Neuronal stem cell (in vitro differentiated cells): ENCODE data around the gene IMMP2L.
"Not testable (repeated sequence)": the region's sequence is repeated elsewhere in the genome, so short reads cannot be mapped to it uniquely, and the experiment has no call there.

Experiments
- DNase-seq: peaks from one replicate; pipeline ENCODE4 v3.0.0-alpha.2; 2013; ENCODE audit warnings: low spot score
- H2AFZ ChIP-seq: one replicate; pipeline ENCODE4 v1.6.1; 2013; ENCODE audit warnings: mild to moderate bottlenecking, low read length, inconsistent platforms
- H2AK5ac ChIP-seq: 2 replicates; pipeline ENCODE4 v1.6.1; 2013; ENCODE audit warnings: low read depth, mild to moderate bottlenecking, inconsistent platforms, low read length, moderate library complexity, mixed read lengths
- H2BK120ac ChIP-seq: 2 replicates; pipeline ENCODE4 v1.6.1; 2013; ENCODE audit warnings: low read depth, mild to moderate bottlenecking, inconsistent platforms, low read length, moderate library complexity, mixed read lengths
- H2BK12ac ChIP-seq: one replicate; pipeline ENCODE4 v1.6.1; 2013; ENCODE audit warnings: low read length, inconsistent platforms
- H2BK15ac ChIP-seq: 2 replicates; pipeline ENCODE4 v1.6.1; 2013; ENCODE audit warnings: mild to moderate bottlenecking, low read length, inconsistent platforms, mixed read lengths
- H2BK5ac ChIP-seq: one replicate; pipeline ENCODE4 v1.6.1; 2013; ENCODE audit warnings: inconsistent platforms, mild to moderate bottlenecking, low read length, moderate library complexity
- H3K14ac ChIP-seq: one replicate; pipeline ENCODE4 v1.6.1; 2013; ENCODE audit warnings: low read length, inconsistent platforms
- H3K18ac ChIP-seq: 2 replicates; pipeline ENCODE4 v1.6.1; 2013; ENCODE audit warnings: low read length, inconsistent platforms
- H3K23ac ChIP-seq: 2 replicates; pipeline ENCODE4 v1.6.1; 2013; ENCODE audit warnings: low read depth, mild to moderate bottlenecking, mixed read lengths, low read length, inconsistent platforms; ENCODE audit not compliant: poor library complexity
- H3K27ac ChIP-seq: replicated peaks from 3 replicates; pipeline ENCODE4 v1.5.1; 2013; ENCODE audit warnings: low read length, inconsistent platforms
- H3K27me3 ChIP-seq, 3 experiments: 2 replicates each; pipeline ENCODE4 v1.6.1; 2013; ENCODE audit warnings: low read length in 3 of 3, mild to moderate bottlenecking in 2 of 3, inconsistent platforms in 1 of 3, low read depth in 1 of 3, mixed read lengths in 1 of 3, moderate library complexity in 1 of 3; ENCODE audit not compliant: control insufficient read depth in 3 of 3, insufficient read depth in 3 of 3
- H3K36me3 ChIP-seq, 2 donors: replicated peaks in 1 of 2; 2 replicates each; pipeline ENCODE4 v1.6.1; 2013; ENCODE audit warnings: low read length in 2 of 2; ENCODE audit not compliant: control insufficient read depth in 2 of 2, insufficient read depth in 2 of 2
- H3K4ac ChIP-seq: 2 replicates; pipeline ENCODE4 v1.6.1; 2013; ENCODE audit warnings: inconsistent platforms, mild to moderate bottlenecking, low read length, moderate library complexity
- H3K4me1 ChIP-seq, 2 donors: 1 replicate in 1 of 2; 2 replicates in 1 of 2; pipeline ENCODE4 v1.6.1; 2013; ENCODE audit warnings: low read length in 2 of 2, low read depth in 1 of 2; ENCODE audit not compliant: control insufficient read depth in 2 of 2, insufficient read depth in 1 of 2
- H3K4me2 ChIP-seq: one replicate; pipeline ENCODE4 v1.6.1; 2013; ENCODE audit warnings: mild to moderate bottlenecking, low read length, inconsistent platforms; ENCODE audit not compliant: insufficient read depth, poor library complexity, severe bottlenecking
- H3K4me3 ChIP-seq, 2 donors: 2 replicates each; pipeline ENCODE4 v1.5.1; 2013; ENCODE audit warnings: low read length in 2 of 2, mild to moderate bottlenecking in 2 of 2, inconsistent platforms in 1 of 2, moderate library complexity in 1 of 2
- H3K79me1 ChIP-seq: one replicate; pipeline ENCODE4 v1.6.1; 2013; ENCODE audit warnings: low read depth, mild to moderate bottlenecking, inconsistent platforms, low read length, moderate library complexity
- H3K9ac ChIP-seq: one replicate; pipeline ENCODE4 v1.6.1; 2013; ENCODE audit warnings: mild to moderate bottlenecking, low read depth, low read length, inconsistent platforms; ENCODE audit not compliant: poor library complexity
- H3K9me3 ChIP-seq, 2 donors: replicated peaks in 1 of 2; 2 replicates each; pipeline versions ENCODE3 to v1.6.1; 2013; ENCODE audit warnings: low read length in 2 of 2, mild to moderate bottlenecking in 2 of 2, inconsistent platforms in 1 of 2, low read depth in 1 of 2, mixed read lengths in 1 of 2, moderate library complexity in 1 of 2; ENCODE audit not compliant: control insufficient read depth in 2 of 2, insufficient read depth in 1 of 2
- H4K8ac ChIP-seq: one replicate; pipeline ENCODE4 v1.6.1; 2013; ENCODE audit warnings: low read depth, mild to moderate bottlenecking, inconsistent platforms, low read length, moderate library complexity
- H4K91ac ChIP-seq: one replicate; pipeline ENCODE4 v1.6.1; 2013; ENCODE audit warnings: low read length, low read depth, mild to moderate bottlenecking, inconsistent platforms; ENCODE audit not compliant: poor library complexity
- WGBS, 2 donors: extraction: QIAGEN DNeasy Blood & Tissue Kit; methylation state at CpG; one replicate each; pipeline ENCODE4 v1.1.7; 2013; ENCODE audit warnings: missing lambda C conversion rate in 2 of 2, mixed read lengths in 1 of 2; ENCODE audit not compliant: insufficient read length in 2 of 2, insufficient replicate concordance in 1 of 2; ENCODE audit errors: extremely low coverage in 2 of 2; 5-methylcytosine and 5-hydroxymethylcytosine counted together

IMMP2L gene

GRCh38 chr7:110664803-110665202 is 897.5 kb downstream of the IMMP2L start:
- no peak overlapping the region for H2BK5ac ChIP-seq
- H3K4me1 ChIP-seq = no peaks in the 10 kb centered on the region
- no CpG with 5 or more reads among the region's 4 CpGs for WGBS, 2 donors

GRCh38 chr7:110660637-110661036 is 901.7 kb downstream of the IMMP2L start:
- not testable (repeated sequence) for H3K4me3 ChIP-seq, H3K4me1 ChIP-seq, H3K27me3 ChIP-seq, H2BK5ac ChIP-seq, H3K9me3 ChIP-seq, H3K79me1 ChIP-seq, H3K23ac ChIP-seq, H2BK15ac ChIP-seq, H3K9ac ChIP-seq, H3K18ac ChIP-seq, H3K4me2 ChIP-seq, H3K14ac ChIP-seq, H2BK120ac ChIP-seq, H4K91ac ChIP-seq, H2BK12ac ChIP-seq, H3K36me3 ChIP-seq, H3K27ac ChIP-seq, H2AK5ac ChIP-seq, H3K4ac ChIP-seq, H2AFZ ChIP-seq, H4K8ac ChIP-seq, DNase-seq
- WGBS, 2 donors = no CpG with 5 or more reads among the region's 7 CpGs

More at GRCh38 chr7:110664803-110665202, 897.5 kb downstream of the IMMP2L start:
- Histone ChIP-seq H2AFZ (no peak overlapping the region), H3K4me3 (no peak overlapping the region), H3K79me1 (no peaks in the 10 kb centered on the region), H4K8ac (no peak overlapping the region), H3K14ac (no peak overlapping the region), H2BK120ac (no peak overlapping the region), H4K91ac (no peak overlapping the region), H3K23ac (no peak overlapping the region), H2BK12ac (no peak overlapping the region), H3K36me3 (no peaks in the 10 kb centered on the region), H3K18ac (no peak overlapping the region), H2BK15ac (no peak overlapping the region), H3K9ac (no peak overlapping the region), H3K27me3 (no peaks in the 10 kb centered on the region), H2AK5ac (no peak overlapping the region), H3K4me2 (no peak overlapping the region), H3K9me3 (peaks cover 5 to 9% of the 10 kb centered on the region in 2 donors), H3K27ac (no peak overlapping the region), H3K4ac (no peak overlapping the region)
- no peak for DNase-seq

- no peak overlapping the region for H2BK5ac ChIP-seq
- no peak overlapping the region for H3K4me2 ChIP-seq
- no peak overlapping the region for H2BK15ac ChIP-seq
- no peak for DNase-seq
- no peak overlapping the region for H4K8ac ChIP-seq
- no peak overlapping the region for H3K14ac ChIP-seq
- no peaks in the 10 kb centered on the region for H3K79me1 ChIP-seq
- H3K9me3 ChIP-seq = no peaks in the 10 kb centered on the region
- no peak overlapping the region for H3K4ac ChIP-seq
- H3K18ac ChIP-seq = no peak overlapping the region
- no peak overlapping the region for H3K27ac ChIP-seq
- no peaks in the 10 kb centered on the region for H3K27me3 ChIP-seq
- H2AFZ ChIP-seq = no peak overlapping the region
- H3K4me1 ChIP-seq = no peaks in the 10 kb centered on the region
- no peak overlapping the region for H3K4me3 ChIP-seq
- no peak overlapping the region for H2BK120ac ChIP-seq
- H3K36me3 ChIP-seq = no peaks in the 10 kb centered on the region
- no peak overlapping the region for H3K9ac ChIP-seq
- no CpG with 5 or more reads among the region's 3 CpGs for WGBS, 2 donors
- H4K91ac ChIP-seq = no peak overlapping the region
- H2BK12ac ChIP-seq = no peak overlapping the region
- H2AK5ac ChIP-seq = no peak overlapping the region
- no peak overlapping the region for H3K23ac ChIP-seq
Observed at GRCh38 chr7:110650328-110650727, 912.0 kb downstream of the IMMP2L start.

GRCh38 chr7:110647266-110647665 is 915.0 kb downstream of the IMMP2L start:
- Histone ChIP-seq H3K23ac (no peak overlapping the region), H3K14ac (no peak overlapping the region), H3K27me3 (no peaks in the 10 kb centered on the region), H3K79me1 (no peaks in the 10 kb centered on the region), H2BK12ac (no peak overlapping the region), H3K4me1 (no peaks in the 10 kb centered on the region), H3K27ac (no peak overlapping the region), H4K8ac (no peak overlapping the region), H3K4me2 (no peak overlapping the region), H2BK15ac (no peak overlapping the region), H2BK5ac (no peak overlapping the region), H3K9me3 (no peaks in the 10 kb centered on the region), H3K4me3 (no peak overlapping the region), H2AK5ac (no peak overlapping the region), H3K4ac (no peak overlapping the region), H3K9ac (no peak overlapping the region), H2AFZ (no peak overlapping the region), H3K36me3 (no peaks in the 10 kb centered on the region), H4K91ac (no peak overlapping the region), H2BK120ac (no peak overlapping the region), H3K18ac (no peak overlapping the region)
- no CpG with 5 or more reads among the region's 4 CpGs for WGBS, 2 donors
- no peak for DNase-seq
